Measurements from ENCODE around the gene WASL.
"Not testable (repeated sequence)": the region's sequence is repeated elsewhere in the genome, so short reads cannot be mapped to it uniquely, and the experiment has no call there.

The WASL gene

GRCh38 chr7:123748734-123749536, at the start of gene WASL:
TSS of gene WASL (minus strand) at chr7:123749003. CDS start at chr7:123748734, 269 bp downstream.
- peak; percentile 66 to 81 (median 80) for DNase-seq (ENCODE audit: low read depth in 3 of 3, low spot score in 1 of 3)

GRCh38 chr7:123797673-123798531, 49.1 kb upstream of the WASL start:
- no peak for DNase-seq (ENCODE audit: low read depth in 3 of 3, low spot score in 1 of 3)

- DNase-seq (ENCODE audit: low read depth in 3 of 3, low spot score in 1 of 3): no peak
Measured at GRCh38 chr7:123796568-123796967, 47.8 kb upstream of the WASL start.

GRCh38 chr7:123795917-123796316, 47.1 kb upstream of the WASL start:
- DNase-seq (ENCODE audit: low read depth in 3 of 3, low spot score in 1 of 3): no peak

- DNase-seq (ENCODE audit: low read depth in 3 of 3, low spot score in 1 of 3): not testable (repeated sequence)
Measured at GRCh38 chr7:123795116-123795515, 46.3 kb upstream of the WASL start.

- DNase-seq (ENCODE audit: low read depth in 3 of 3, low spot score in 1 of 3): no peak
Measured at GRCh38 chr7:123792547-123792946, 43.7 kb upstream of the WASL start.

GRCh38 chr7:123791001-123791400, 42.2 kb upstream of the WASL start:
- no peak for DNase-seq (ENCODE audit: low read depth in 3 of 3, low spot score in 1 of 3)

- no peak for DNase-seq (ENCODE audit: low read depth in 3 of 3, low spot score in 1 of 3)
Measured at GRCh38 chr7:123789817-123790216, 41.0 kb upstream of the WASL start.

GRCh38 chr7:123789206-123789784, 40.5 kb upstream of the WASL start:
- no peak for DNase-seq (ENCODE audit: low read depth in 3 of 3, low spot score in 1 of 3)

- no peak for DNase-seq (ENCODE audit: low read depth in 3 of 3, low spot score in 1 of 3)
Measured at GRCh38 chr7:123788584-123788983, 39.8 kb upstream of the WASL start.

- DNase-seq (ENCODE audit: low read depth in 3 of 3, low spot score in 1 of 3): no peak
Measured at GRCh38 chr7:123787220-123788007, 38.6 kb upstream of the WASL start.

- DNase-seq (ENCODE audit: low read depth in 3 of 3, low spot score in 1 of 3): no peak
Measured at GRCh38 chr7:123784263-123784662, 35.5 kb upstream of the WASL start.

GRCh38 chr7:123783820-123784219, 35.0 kb upstream of the WASL start:
- no peak for DNase-seq (ENCODE audit: low read depth in 3 of 3, low spot score in 1 of 3)

GRCh38 chr7:123782071-123782798, 33.4 kb upstream of the WASL start:
- DNase-seq (ENCODE audit: low read depth in 3 of 3, low spot score in 1 of 3): no peak

GRCh38 chr7:123780472-123780871, 31.7 kb upstream of the WASL start:
- DNase-seq (ENCODE audit: low read depth in 3 of 3, low spot score in 1 of 3): not testable (repeated sequence)

- no peak for DNase-seq (ENCODE audit: low read depth in 3 of 3, low spot score in 1 of 3)
Measured at GRCh38 chr7:123774496-123774895, 25.7 kb upstream of the WASL start.

- no peak for DNase-seq (ENCODE audit: low read depth in 3 of 3, low spot score in 1 of 3)
Measured at GRCh38 chr7:123773481-123773880, 24.7 kb upstream of the WASL start.

GRCh38 chr7:123772652-123773051, 23.8 kb upstream of the WASL start:
- DNase-seq (ENCODE audit: low read depth in 3 of 3, low spot score in 1 of 3): no peak

GRCh38 chr7:123771846-123772245, 23.0 kb upstream of the WASL start:
- no peak for DNase-seq (ENCODE audit: low read depth in 3 of 3, low spot score in 1 of 3)

- DNase-seq (ENCODE audit: low read depth in 3 of 3, low spot score in 1 of 3): no peak
Measured at GRCh38 chr7:123771256-123771655, 22.5 kb upstream of the WASL start.

Measured in stimulated activated CD4-positive, alpha-beta T cell treated with anti-CD3 and anti-CD28 coated beads, TNF-alpha, amount 100 ng/mL, for 1 hour (primary cell).